ENCODE measurements around the gene PCBP3.
"Not testable (repeated sequence)": the region's sequence is repeated elsewhere in the genome, so short reads cannot be mapped to it uniquely, and the experiment has no call there.

GRCh38 chr21:45961408-45961807 lies 317.9 kb downstream of the PCBP3 start:
- TF ChIP-seq, protein P1, sequence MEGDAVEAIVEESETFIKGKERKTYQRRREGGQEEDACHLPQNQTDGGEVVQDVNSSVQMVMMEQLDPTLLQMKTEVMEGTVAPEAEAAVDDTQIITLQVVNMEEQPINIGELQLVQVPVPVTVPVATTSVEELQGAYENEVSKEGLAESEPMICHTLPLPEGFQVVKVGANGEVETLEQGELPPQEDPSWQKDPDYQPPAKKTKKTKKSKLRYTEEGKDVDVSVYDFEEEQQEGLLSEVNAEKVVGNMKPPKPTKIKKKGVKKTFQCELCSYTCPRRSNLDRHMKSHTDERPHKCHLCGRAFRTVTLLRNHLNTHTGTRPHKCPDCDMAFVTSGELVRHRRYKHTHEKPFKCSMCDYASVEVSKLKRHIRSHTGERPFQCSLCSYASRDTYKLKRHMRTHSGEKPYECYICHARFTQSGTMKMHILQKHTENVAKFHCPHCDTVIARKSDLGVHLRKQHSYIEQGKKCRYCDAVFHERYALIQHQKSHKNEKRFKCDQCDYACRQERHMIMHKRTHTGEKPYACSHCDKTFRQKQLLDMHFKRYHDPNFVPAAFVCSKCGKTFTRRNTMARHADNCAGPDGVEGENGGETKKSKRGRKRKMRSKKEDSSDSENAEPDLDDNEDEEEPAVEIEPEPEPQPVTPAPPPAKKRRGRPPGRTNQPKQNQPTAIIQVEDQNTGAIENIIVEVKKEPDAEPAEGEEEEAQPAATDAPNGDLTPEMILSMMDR (IDR thresholded peaks at IDR 0.05 in 4 of 5, conservative IDR thresholded peaks at IDR 0.05 in 1 of 5): not testable (repeated sequence)
- TF ChIP-seq POLR2A (IDR thresholded peaks at IDR 0.05): not testable (repeated sequence)

All from gastrocnemius medialis (tissue), 4 donors.